ENCODE results near the gene CCDC149.

Gene CCDC149

GRCh38 chr4:24768006-24768405 lies 144.8 kb downstream of the CCDC149 start:
- H3K36me3 ChIP-seq: no peaks in the 10 kb centered on the region
- H3K4me3 ChIP-seq: no peak overlapping the region
- TF ChIP-seq Cebpa-rat (IDR thresholded peaks at IDR 0.05): no peak
- no peaks in the 10 kb centered on the region; the same call in 1 of the 2 replicates for H3K27me3 ChIP-seq
- H3K9ac ChIP-seq: no peak overlapping the region
- no peaks in the 10 kb centered on the region for H3K4me1 ChIP-seq
- no peak overlapping the region for H3K4me2 ChIP-seq
- no peaks in the 10 kb centered on the region for H4K20me1 ChIP-seq
- no peaks in the 10 kb centered on the region for H3K9me3 ChIP-seq
- no peak overlapping the region for H3K27ac ChIP-seq

- Histone ChIP-seq H3K27me3 (no peaks in the 10 kb centered on the region; the same call in 1 of the 2 replicates), H3K27ac (no peak overlapping the region), H3K9ac (no peak overlapping the region), H3K4me1 (no peaks in the 10 kb centered on the region), H3K4me3 (no peak overlapping the region), H3K36me3 (no peaks in the 10 kb centered on the region), H3K9me3 (no peaks in the 10 kb centered on the region), H4K20me1 (no peaks in the 10 kb centered on the region), H3K4me2 (no peak overlapping the region)
- TF ChIP-seq Cebpa-rat (IDR thresholded peaks at IDR 0.05): no peak
These were observed 147.4 kb downstream of the CCDC149 start for GRCh38 chr4:24765376-24765988.

GRCh38 chr4:24764345-24764744 lies 148.5 kb downstream of the CCDC149 start:
- no peak overlapping the region for H3K27ac ChIP-seq
- no peak for TF ChIP-seq Cebpa-rat (IDR thresholded peaks at IDR 0.05)
- no peaks in the 10 kb centered on the region; the same call in 1 of the 2 replicates for H3K27me3 ChIP-seq
- H4K20me1 ChIP-seq: no peaks in the 10 kb centered on the region
- H3K4me3 ChIP-seq: no peak overlapping the region
- no peak overlapping the region for H3K9ac ChIP-seq
- no peak overlapping the region for H3K4me2 ChIP-seq
- no peaks in the 10 kb centered on the region for H3K36me3 ChIP-seq
- H3K9me3 ChIP-seq: no peaks in the 10 kb centered on the region
- no peaks in the 10 kb centered on the region for H3K4me1 ChIP-seq

GRCh38 chr4:24763631-24764297 lies 149.1 kb downstream of the CCDC149 start:
- Histone ChIP-seq H3K4me2 (no peak overlapping the region), H3K27ac (no peak overlapping the region), H3K4me3 (no peak overlapping the region), H4K20me1 (no peaks in the 10 kb centered on the region), H3K9ac (no peak overlapping the region), H3K27me3 (no peaks in the 10 kb centered on the region; the same call in 1 of the 2 replicates), H3K9me3 (peaks cover 4% of the 10 kb centered on the region), H3K36me3 (no peaks in the 10 kb centered on the region), H3K4me1 (no peaks in the 10 kb centered on the region)
- TF ChIP-seq Cebpa-rat (IDR thresholded peaks at IDR 0.05): no peak

Measured in BLaER1 (cell line).